HepG2 (cell line): ENCODE results near the gene GINS2.

Source experiments
- EEA1 ChIP-seq: sonication (generic); formaldehyde crosslinking; IDR thresholded peaks from 2 replicates; pipeline ENCODE4 v1.5.1; 2020; ENCODE audit warnings: mild to moderate bottlenecking, missing genetic modification reagents, borderline replicate concordance
- EP300 ChIP-seq, 3 experiments: sonication (generic) in 1 of 3; formaldehyde crosslinking in 1 of 3; IDR thresholded peaks; 2 replicates each; pipeline versions ENCODE4 v1.5.1 to v1.6.1; 2011 to 2020; ENCODE audit warnings: low read depth in 2 of 3, low read length in 2 of 3, borderline replicate concordance in 1 of 3, improper control_type of control experiment in 1 of 3, mild to moderate bottlenecking in 1 of 3, missing genetic modification reagents in 1 of 3, moderate library complexity in 1 of 3
- FOXC1 ChIP-seq: sonication (generic); formaldehyde crosslinking; IDR thresholded peaks from 2 replicates; pipeline ENCODE4 v1.8.0; 2022; ENCODE audit warnings: mild to moderate bottlenecking, missing genetic modification reagents, borderline replicate concordance
- GPN1 ChIP-seq: sonication (generic); formaldehyde crosslinking; IDR thresholded peaks from 2 replicates; pipeline ENCODE4 v1.5.1; 2020; ENCODE audit warnings: missing genetic modification reagents, borderline replicate concordance
- NCOA5 ChIP-seq: sonication (generic); formaldehyde crosslinking; IDR thresholded peaks from 2 replicates; pipeline ENCODE4 v1.4.0; 2020; ENCODE audit warnings: missing genetic modification reagents
- NFRKB ChIP-seq: fragments of 450-650 bp; IDR thresholded peaks from 2 replicates; pipeline ENCODE4 v1.6.1; 2017
- ZBTB25 ChIP-seq: IDR thresholded peaks from 2 replicates; pipeline ENCODE4 v1.6.1; 2018; ENCODE audit warnings: missing genetic modification reagents
- ZNF652 ChIP-seq: IDR thresholded peaks from 2 replicates; pipeline ENCODE4 v1.6.1; 2016; ENCODE audit warnings: low read depth, borderline replicate concordance
- ZNF770 ChIP-seq: sonication (generic); formaldehyde crosslinking; IDR thresholded peaks from 2 replicates; pipeline ENCODE4 v1.5.0; 2020; ENCODE audit warnings: mild to moderate bottlenecking, missing genetic modification reagents
- ZNF841 ChIP-seq: sonication (generic); formaldehyde crosslinking; IDR thresholded peaks from 2 replicates; pipeline ENCODE4 v1.8.1; 2023; ENCODE audit warnings: missing genetic modification reagents, borderline replicate concordance
- ZSCAN29 ChIP-seq: sonication (generic); formaldehyde crosslinking; conservative IDR thresholded peaks from 2 replicates; pipeline ENCODE4 v1.4.0; 2020; ENCODE audit warnings: mild to moderate bottlenecking, missing genetic modification reagents
- TF ChIP-seq, protein P1 (sequence below): sonication (generic); formaldehyde crosslinking; IDR thresholded peaks from 2 replicates; pipeline ENCODE4 v1.4.0; 2020; ENCODE audit warnings: missing genetic modification reagents
- TF ChIP-seq, protein P2 (sequence below): sonication (generic); formaldehyde crosslinking; IDR thresholded peaks from 2 replicates; pipeline ENCODE4 v1.4.0; 2020; ENCODE audit warnings: missing genetic modification reagents

DNA sequence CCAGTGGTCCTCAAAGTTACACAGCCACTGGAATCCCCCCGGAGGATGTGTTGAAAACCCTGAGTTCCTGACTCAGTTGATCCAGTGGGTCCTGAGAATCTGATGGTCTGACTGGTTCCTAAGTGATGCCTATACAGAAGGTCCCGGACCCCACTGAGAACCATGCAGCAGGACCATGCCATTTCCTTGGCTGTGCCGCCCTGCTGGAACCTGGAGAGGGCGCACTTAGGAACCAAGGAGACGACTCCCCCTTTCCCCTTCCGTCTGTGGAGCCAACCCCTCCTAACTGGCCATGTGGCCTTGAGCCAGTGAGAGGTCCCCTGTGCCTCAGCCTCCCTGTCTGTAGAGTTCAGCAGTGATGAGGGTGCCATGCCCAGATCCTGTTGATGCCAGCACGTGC is 40.1 kb upstream of the GINS2 start:
- TF ChIP-seq, protein P1, sequence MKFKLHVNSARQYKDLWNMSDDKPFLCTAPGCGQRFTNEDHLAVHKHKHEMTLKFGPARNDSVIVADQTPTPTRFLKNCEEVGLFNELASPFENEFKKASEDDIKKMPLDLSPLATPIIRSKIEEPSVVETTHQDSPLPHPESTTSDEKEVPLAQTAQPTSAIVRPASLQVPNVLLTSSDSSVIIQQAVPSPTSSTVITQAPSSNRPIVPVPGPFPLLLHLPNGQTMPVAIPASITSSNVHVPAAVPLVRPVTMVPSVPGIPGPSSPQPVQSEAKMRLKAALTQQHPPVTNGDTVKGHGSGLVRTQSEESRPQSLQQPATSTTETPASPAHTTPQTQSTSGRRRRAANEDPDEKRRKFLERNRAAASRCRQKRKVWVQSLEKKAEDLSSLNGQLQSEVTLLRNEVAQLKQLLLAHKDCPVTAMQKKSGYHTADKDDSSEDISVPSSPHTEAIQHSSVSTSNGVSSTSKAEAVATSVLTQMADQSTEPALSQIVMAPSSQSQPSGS: no peak
- TF ChIP-seq ZNF652 (CRISPR knock-in tag): no peak
- TF ChIP-seq, protein P2, sequence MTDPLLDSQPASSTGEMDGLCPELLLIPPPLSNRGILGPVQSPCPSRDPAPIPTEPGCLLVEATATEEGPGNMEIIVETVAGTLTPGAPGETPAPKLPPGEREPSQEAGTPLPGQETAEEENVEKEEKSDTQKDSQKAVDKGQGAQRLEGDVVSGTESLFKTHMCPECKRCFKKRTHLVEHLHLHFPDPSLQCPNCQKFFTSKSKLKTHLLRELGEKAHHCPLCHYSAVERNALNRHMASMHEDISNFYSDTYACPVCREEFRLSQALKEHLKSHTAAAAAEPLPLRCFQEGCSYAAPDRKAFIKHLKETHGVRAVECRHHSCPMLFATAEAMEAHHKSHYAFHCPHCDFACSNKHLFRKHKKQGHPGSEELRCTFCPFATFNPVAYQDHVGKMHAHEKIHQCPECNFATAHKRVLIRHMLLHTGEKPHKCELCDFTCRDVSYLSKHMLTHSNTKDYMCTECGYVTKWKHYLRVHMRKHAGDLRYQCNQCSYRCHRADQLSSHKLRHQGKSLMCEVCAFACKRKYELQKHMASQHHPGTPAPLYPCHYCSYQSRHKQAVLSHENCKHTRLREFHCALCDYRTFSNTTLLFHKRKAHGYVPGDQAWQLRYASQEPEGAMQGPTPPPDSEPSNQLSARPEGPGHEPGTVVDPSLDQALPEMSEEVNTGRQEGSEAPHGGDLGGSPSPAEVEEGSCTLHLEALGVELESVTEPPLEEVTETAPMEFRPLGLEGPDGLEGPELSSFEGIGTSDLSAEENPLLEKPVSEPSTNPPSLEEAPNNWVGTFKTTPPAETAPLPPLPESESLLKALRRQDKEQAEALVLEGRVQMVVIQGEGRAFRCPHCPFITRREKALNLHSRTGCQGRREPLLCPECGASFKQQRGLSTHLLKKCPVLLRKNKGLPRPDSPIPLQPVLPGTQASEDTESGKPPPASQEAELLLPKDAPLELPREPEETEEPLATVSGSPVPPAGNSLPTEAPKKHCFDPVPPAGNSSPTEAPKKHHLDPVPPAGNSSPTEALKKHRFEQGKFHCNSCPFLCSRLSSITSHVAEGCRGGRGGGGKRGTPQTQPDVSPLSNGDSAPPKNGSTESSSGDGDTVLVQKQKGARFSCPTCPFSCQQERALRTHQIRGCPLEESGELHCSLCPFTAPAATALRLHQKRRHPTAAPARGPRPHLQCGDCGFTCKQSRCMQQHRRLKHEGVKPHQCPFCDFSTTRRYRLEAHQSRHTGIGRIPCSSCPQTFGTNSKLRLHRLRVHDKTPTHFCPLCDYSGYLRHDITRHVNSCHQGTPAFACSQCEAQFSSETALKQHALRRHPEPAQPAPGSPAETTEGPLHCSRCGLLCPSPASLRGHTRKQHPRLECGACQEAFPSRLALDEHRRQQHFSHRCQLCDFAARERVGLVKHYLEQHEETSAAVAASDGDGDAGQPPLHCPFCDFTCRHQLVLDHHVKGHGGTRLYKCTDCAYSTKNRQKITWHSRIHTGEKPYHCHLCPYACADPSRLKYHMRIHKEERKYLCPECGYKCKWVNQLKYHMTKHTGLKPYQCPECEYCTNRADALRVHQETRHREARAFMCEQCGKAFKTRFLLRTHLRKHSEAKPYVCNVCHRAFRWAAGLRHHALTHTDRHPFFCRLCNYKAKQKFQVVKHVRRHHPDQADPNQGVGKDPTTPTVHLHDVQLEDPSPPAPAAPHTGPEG (CRISPR knock-in tag): no peak
- no peak for TF ChIP-seq ZNF770 (CRISPR knock-in tag)
- no peak for TF ChIP-seq ZBTB25
- no peak for TF ChIP-seq EP300 (IDR thresholded peaks at IDR 0.05; ENCODE audit: low read depth in 2 of 2, low read length in 2 of 2)
- no peak for TF ChIP-seq EP300 (CRISPR knock-in tag; IDR thresholded peaks at IDR 0.05; ENCODE audit: borderline replicate concordance)
- no peak for TF ChIP-seq EEA1 (CRISPR knock-in tag)
- TF ChIP-seq ZNF841: no peak
- TF ChIP-seq NCOA5 (CRISPR knock-in tag): no peak
- no peak for TF ChIP-seq GPN1 (CRISPR knock-in tag)
- no peak for TF ChIP-seq ZSCAN29 (CRISPR knock-in tag)
- no peak for TF ChIP-seq FOXC1 (CRISPR knock-in tag)
- no peak for TF ChIP-seq NFRKB
